Ascending aorta (tissue), 2 donors: ENCODE measurements around the gene RNF4. TPM values are rescaled to one million over a fixed set of nuclear protein-coding genes. Genes with fewer than 3 reads are reported as not detected.

Experiments used
- DNase-seq, 2 donors: peaks; one replicate each; pipeline ENCODE4 v3.0.0-alpha.2; 2019; ENCODE audit warnings: low spot score in 2 of 2
- H3K27ac ChIP-seq, 2 donors: fragments of 200-600 bp; sonication (generic); one replicate each; pipeline ENCODE4 v1.5.1; 2016 to 2017; ENCODE audit warnings: mild to moderate bottlenecking in 1 of 2
- H3K27me3 ChIP-seq: fragments of 200-600 bp; sonication (generic); one replicate; pipeline ENCODE4 v1.5.1; 2017
- H3K36me3 ChIP-seq, 2 donors: fragments of 200-600 bp; sonication (generic); one replicate each; pipeline ENCODE4 v1.5.1; 2016
- H3K4me1 ChIP-seq, 2 donors: fragments of 200-600 bp; sonication (generic); one replicate each; pipeline ENCODE4 v1.5.1; 2016 to 2017; ENCODE audit warnings: mild to moderate bottlenecking in 1 of 2
- H3K4me3 ChIP-seq, 2 donors: fragments of 200-600 bp; sonication (generic); one replicate each; pipeline ENCODE4 v1.5.1; 2016 to 2017; ENCODE audit warnings: mild to moderate bottlenecking in 1 of 2
- H3K9me3 ChIP-seq, 2 donors: fragments of 200-600 bp; sonication (generic); one replicate each; pipeline ENCODE4 v1.5.1; 2016
- intact Hi-C: fragments of 100-400 bp; cut with DNase I; formaldehyde crosslinking; loops from one replicate; pipeline ENCODE4 v1.15.1; 2023
- total RNA-seq: library from RNA; depleted of rRNA; stranded (reverse); fragments of >200 nt; gene quantifications from one replicate; pipeline ENCODE4 v1.1.0, GENCODE V29; 2016
- TF ChIP-seq, protein P1 (sequence below), 3 experiments: fragments of 200-600 bp in 2 of 3; fragments of 450-650 bp in 1 of 3; sonication (generic) in 2 of 3; IDR thresholded peaks; one replicate each; pipeline ENCODE4 v1.5.1; 2016 to 2019; ENCODE audit warnings: antibody characterized with exemption in 3 of 3, mild to moderate bottlenecking in 1 of 3, moderate library complexity in 1 of 3

The RNF4 gene, protein sequence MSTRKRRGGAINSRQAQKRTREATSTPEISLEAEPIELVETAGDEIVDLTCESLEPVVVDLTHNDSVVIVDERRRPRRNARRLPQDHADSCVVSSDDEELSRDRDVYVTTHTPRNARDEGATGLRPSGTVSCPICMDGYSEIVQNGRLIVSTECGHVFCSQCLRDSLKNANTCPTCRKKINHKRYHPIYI
- total RNA-seq: 19.3 TPM

GRCh38 chr4:2468456-2469191 is at the start of gene RNF4:
Gene RNF4, plus strand, starts transcription at chr4:2469106. Its CDS starts 21,388 bp downstream, at chr4:2490494.
- intact Hi-C loops: loop anchor here (1.0 to 10.0 kb wide), 7 partner anchors 50 to 496 kb away; partner anchors contain the start of genes CFAP99, FAM193A, GRK4 and HAUS3
- peaks cover 3 to 18% of the 10 kb centered on the region in 2 donors for H3K4me1 ChIP-seq

GRCh38 chr4:2419814-2420213 is 49.1 kb upstream of the RNF4 start:
- H3K4me3 ChIP-seq: no peak overlapping the region
- TF ChIP-seq, protein P1, sequence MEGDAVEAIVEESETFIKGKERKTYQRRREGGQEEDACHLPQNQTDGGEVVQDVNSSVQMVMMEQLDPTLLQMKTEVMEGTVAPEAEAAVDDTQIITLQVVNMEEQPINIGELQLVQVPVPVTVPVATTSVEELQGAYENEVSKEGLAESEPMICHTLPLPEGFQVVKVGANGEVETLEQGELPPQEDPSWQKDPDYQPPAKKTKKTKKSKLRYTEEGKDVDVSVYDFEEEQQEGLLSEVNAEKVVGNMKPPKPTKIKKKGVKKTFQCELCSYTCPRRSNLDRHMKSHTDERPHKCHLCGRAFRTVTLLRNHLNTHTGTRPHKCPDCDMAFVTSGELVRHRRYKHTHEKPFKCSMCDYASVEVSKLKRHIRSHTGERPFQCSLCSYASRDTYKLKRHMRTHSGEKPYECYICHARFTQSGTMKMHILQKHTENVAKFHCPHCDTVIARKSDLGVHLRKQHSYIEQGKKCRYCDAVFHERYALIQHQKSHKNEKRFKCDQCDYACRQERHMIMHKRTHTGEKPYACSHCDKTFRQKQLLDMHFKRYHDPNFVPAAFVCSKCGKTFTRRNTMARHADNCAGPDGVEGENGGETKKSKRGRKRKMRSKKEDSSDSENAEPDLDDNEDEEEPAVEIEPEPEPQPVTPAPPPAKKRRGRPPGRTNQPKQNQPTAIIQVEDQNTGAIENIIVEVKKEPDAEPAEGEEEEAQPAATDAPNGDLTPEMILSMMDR (IDR thresholded peaks at IDR 0.05): no peak
- intact Hi-C loops: loop anchor here (5.0 to 10.0 kb wide), 5 partner anchors 413 to 1535 kb away; partner anchors contain the start of genes HTT, HTT-AS, NELFA and TACC3
- no peaks in the 10 kb centered on the region for H3K9me3 ChIP-seq
- H3K27me3 ChIP-seq: no peaks in the 10 kb centered on the region
- peaks cover 4 to 6% of the 10 kb centered on the region in 2 donors for H3K4me1 ChIP-seq
- H3K36me3 ChIP-seq: no peaks in the 10 kb centered on the region
- H3K27ac ChIP-seq: no peak overlapping the region
- no peak for DNase-seq

More at GRCh38 chr4:2468456-2469191, at the start of gene RNF4:
- Histone ChIP-seq H3K4me3 (peak within 1 kb of the TSS; percentile 84 to 95), H3K36me3 (peaks cover 0 to 13% of the 10 kb centered on the region in 2 donors), H3K27me3 (no peaks in the 10 kb centered on the region), H3K27ac (peak within 1 kb of the TSS; percentile 81 to 91), H3K9me3 (no peaks in the 10 kb centered on the region)
- TF ChIP-seq, protein P1 (IDR thresholded peaks at IDR 0.05): no peak
- peak; percentile 86 to 98 for DNase-seq

DNA sequence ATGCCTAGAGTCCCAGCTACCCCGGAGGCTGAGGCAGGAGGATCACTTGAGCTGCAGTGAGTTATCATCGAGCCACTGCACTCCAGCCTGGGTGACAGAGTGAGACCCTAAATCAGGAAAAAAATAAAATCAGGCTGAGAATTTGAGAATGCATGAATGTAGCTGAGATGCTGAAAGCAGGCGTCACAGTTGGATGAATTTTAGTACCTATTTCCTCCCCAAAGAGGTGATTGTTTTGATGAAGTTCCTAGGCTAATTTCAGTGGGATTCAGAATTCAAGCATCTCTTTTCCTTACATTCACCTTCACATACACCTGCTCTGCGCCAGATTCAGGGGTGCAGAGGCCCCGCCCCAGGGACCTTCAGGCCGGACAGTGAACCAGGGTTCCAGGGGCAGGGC is 47.0 kb upstream of the RNF4 start:
- H3K36me3 ChIP-seq: no peaks in the 10 kb centered on the region
- intact Hi-C loops: no loop called here
- no peaks in the 10 kb centered on the region for H3K27me3 ChIP-seq
- no peak overlapping the region for H3K4me3 ChIP-seq
- H3K9me3 ChIP-seq: no peaks in the 10 kb centered on the region
- TF ChIP-seq, protein P1 (IDR thresholded peaks at IDR 0.05): no peak
- H3K27ac ChIP-seq: no peak overlapping the region
- peaks cover 4 to 6% of the 10 kb centered on the region in 2 donors for H3K4me1 ChIP-seq
- no peak for DNase-seq

DNA sequence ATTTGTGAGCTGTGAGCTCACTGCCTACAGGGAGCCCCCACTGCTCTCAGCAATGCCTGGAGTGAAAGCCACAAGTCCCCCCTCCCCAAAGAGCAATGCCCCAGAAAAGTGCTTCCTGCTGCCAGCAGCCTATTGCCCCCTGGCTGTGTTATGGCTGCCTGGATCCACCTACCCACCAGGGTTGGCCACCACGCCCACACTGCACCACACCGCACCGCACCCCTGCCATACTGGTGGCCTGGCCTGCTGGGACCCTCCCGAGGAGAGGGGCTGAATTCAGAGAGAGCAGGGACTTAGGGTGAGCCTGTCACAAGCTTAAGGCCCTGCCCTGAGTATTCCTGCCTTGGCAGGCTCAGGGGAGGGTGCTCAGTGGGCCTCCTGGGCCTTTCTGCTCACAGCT is 45.8 kb upstream of the RNF4 start:
- DNase-seq: no peak
- Histone ChIP-seq H3K9me3 (no peaks in the 10 kb centered on the region), H3K36me3 (no peaks in the 10 kb centered on the region), H3K27ac (no peak overlapping the region), H3K4me1 (peaks cover 3 to 4% of the 10 kb centered on the region in 2 donors), H3K27me3 (no peaks in the 10 kb centered on the region), H3K4me3 (no peak overlapping the region)
- TF ChIP-seq, protein P1 (IDR thresholded peaks at IDR 0.05): no peak
- intact Hi-C loops: no loop called here

DNA sequence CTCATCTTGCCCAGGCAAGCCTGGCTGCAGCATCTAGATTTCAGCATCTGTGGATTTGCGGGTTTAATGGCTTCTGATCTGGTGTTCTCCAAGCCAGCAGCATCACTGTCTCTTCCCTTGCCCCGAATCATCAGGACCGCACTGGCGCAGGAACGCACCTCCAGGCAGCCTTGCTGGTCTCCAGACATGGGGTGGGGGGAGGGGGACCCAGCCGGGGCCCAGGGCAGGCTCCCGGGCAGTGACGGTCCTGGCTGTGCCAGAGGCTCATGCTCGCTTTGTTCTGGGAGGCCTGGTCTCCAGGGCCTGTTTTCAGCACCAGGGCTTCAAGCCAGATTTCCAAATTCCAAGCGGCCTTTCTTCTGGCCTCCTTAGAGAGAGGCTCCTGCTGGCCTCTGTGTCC is 45.2 kb upstream of the RNF4 start:
- no peak overlapping the region for H3K27ac ChIP-seq
- H3K4me3 ChIP-seq: no peak overlapping the region
- DNase-seq: no peak
- H3K9me3 ChIP-seq: no peaks in the 10 kb centered on the region
- intact Hi-C loops: no loop called here
- H3K27me3 ChIP-seq: no peaks in the 10 kb centered on the region
- no peaks in the 10 kb centered on the region for H3K36me3 ChIP-seq
- TF ChIP-seq, protein P1 (IDR thresholded peaks at IDR 0.05): no peak
- H3K4me1 ChIP-seq: peaks cover 3 to 4% of the 10 kb centered on the region in 2 donors
